ENCODE results near the gene VWCE. TPM values are rescaled to one million over a fixed set of nuclear protein-coding genes. Genes with fewer than 3 reads are reported as not detected.

VWCE gene
- polyA plus RNA-seq, 3 donors, result 0.05 to 0.23 TPM; not detected in 1

DNA sequence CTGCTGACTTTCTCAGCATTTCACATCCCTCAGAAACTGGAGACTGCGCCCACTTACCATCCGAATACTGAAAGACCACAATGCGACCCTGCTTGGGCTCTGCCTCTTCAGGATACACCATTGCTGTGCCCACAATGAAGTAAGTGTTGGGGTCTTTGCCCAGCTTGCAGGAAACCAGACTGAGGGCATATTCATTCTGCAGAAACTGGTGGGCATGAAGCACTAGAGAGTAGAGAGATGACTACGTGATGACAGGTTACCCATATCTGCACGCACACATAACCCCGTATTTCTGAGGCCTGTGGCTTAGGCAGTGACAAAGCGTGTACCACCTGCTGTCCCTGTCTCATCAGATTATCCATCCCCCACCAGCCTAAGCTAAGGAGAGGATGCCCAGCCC lies 14.6 kb upstream of the VWCE start:
- H3K4me2 ChIP-seq (replicated peaks; ENCODE audit: extremely low read depth, low read length, poor library complexity, severe bottlenecking), result no peak overlapping the region
- no peaks in the 10 kb centered on the region for H3K9me3 Mint-ChIP-seq
- H3K9me3 ChIP-seq (replicated peaks in 1 of 2; ENCODE audit: control insufficient read depth in 1 of 2, insufficient read depth in 1 of 2, low read length in 2 of 2), result no peaks in the 10 kb centered on the region
- no peaks in the 10 kb centered on the region for H3K4me1 Mint-ChIP-seq
- no peak overlapping the region for H3K4me3 Mint-ChIP-seq
- H2AFZ ChIP-seq (ENCODE audit: insufficient read depth, low read depth, low read length, poor library complexity, severe bottlenecking), result no peak overlapping the region
- H3K36me3 ChIP-seq (replicated peaks in 1 of 2; ENCODE audit: control insufficient read depth in 1 of 2, insufficient read depth in 2 of 2, low read length in 2 of 2), result peaks cover 96 to 100% of the 10 kb centered on the region in 2 donors
- H4K20me1 ChIP-seq (ENCODE audit: insufficient read depth, low read length), result no peaks in the 10 kb centered on the region
- H3K27me3 Mint-ChIP-seq (ENCODE audit: low read depth in 3 of 3), result no peaks in the 10 kb centered on the region
- H3K36me3 Mint-ChIP-seq, result peaks cover 10 to 41% of the 10 kb centered on the region in 2 donors
- DNase-seq, result no peak
- TF ChIP-seq, protein P1, sequence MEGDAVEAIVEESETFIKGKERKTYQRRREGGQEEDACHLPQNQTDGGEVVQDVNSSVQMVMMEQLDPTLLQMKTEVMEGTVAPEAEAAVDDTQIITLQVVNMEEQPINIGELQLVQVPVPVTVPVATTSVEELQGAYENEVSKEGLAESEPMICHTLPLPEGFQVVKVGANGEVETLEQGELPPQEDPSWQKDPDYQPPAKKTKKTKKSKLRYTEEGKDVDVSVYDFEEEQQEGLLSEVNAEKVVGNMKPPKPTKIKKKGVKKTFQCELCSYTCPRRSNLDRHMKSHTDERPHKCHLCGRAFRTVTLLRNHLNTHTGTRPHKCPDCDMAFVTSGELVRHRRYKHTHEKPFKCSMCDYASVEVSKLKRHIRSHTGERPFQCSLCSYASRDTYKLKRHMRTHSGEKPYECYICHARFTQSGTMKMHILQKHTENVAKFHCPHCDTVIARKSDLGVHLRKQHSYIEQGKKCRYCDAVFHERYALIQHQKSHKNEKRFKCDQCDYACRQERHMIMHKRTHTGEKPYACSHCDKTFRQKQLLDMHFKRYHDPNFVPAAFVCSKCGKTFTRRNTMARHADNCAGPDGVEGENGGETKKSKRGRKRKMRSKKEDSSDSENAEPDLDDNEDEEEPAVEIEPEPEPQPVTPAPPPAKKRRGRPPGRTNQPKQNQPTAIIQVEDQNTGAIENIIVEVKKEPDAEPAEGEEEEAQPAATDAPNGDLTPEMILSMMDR (IDR thresholded peaks at IDR 0.05), result no peak
- H3K79me2 ChIP-seq (ENCODE audit: insufficient read depth, low read length), result no peaks in the 10 kb centered on the region
- intact Hi-C loops (cut with micrococcal nuclease), result no loop called here
- no peak overlapping the region for H3K9ac ChIP-seq (ENCODE audit: insufficient read depth, low read length, poor library complexity, severe bottlenecking)
- H3K4me1 ChIP-seq (ENCODE audit: control insufficient read depth in 1 of 2, insufficient read depth in 2 of 2, low read length in 2 of 2), result no peaks in the 10 kb centered on the region
- H3K27ac Mint-ChIP-seq, result no peak overlapping the region
- WGBS (ENCODE audit: insufficient coverage), result 96% methylated on average over 4 of the region's 7 CpGs
- H3K27ac ChIP-seq (ENCODE audit: low read depth in 1 of 2, low read length in 2 of 2), result no peak overlapping the region
- no peaks in the 10 kb centered on the region for H3K27me3 ChIP-seq (ENCODE audit: control insufficient read depth in 2 of 2, insufficient read depth in 2 of 2, low read length in 2 of 2)
- no peak overlapping the region for H3K4me3 ChIP-seq (replicated peaks in 1 of 3; ENCODE audit: low read depth in 2 of 3, low read length in 3 of 3)

- H3K4me3 Mint-ChIP-seq, result no peak overlapping the region
- Histone ChIP-seq H3K27ac (ENCODE audit: low read depth in 1 of 2, low read length in 2 of 2) (no peak overlapping the region), H3K79me2 (ENCODE audit: insufficient read depth, low read length) (no peaks in the 10 kb centered on the region), H3K4me2 (replicated peaks; ENCODE audit: extremely low read depth, low read length, poor library complexity, severe bottlenecking) (no peak overlapping the region), H3K27me3 (ENCODE audit: control insufficient read depth in 2 of 2, insufficient read depth in 2 of 2, low read length in 2 of 2) (no peaks in the 10 kb centered on the region), H3K4me3 (replicated peaks in 1 of 3; ENCODE audit: low read depth in 2 of 3, low read length in 3 of 3) (no peak overlapping the region), H3K9me3 (replicated peaks in 1 of 2; ENCODE audit: control insufficient read depth in 1 of 2, insufficient read depth in 1 of 2, low read length in 2 of 2) (no peaks in the 10 kb centered on the region), H4K20me1 (ENCODE audit: insufficient read depth, low read length) (no peaks in the 10 kb centered on the region), H2AFZ (ENCODE audit: insufficient read depth, low read depth, low read length, poor library complexity, severe bottlenecking) (no peak overlapping the region), H3K36me3 (replicated peaks in 1 of 2; ENCODE audit: control insufficient read depth in 1 of 2, insufficient read depth in 2 of 2, low read length in 2 of 2) (peaks cover 95 to 100% of the 10 kb centered on the region in 2 donors), H3K9ac (ENCODE audit: insufficient read depth, low read length, poor library complexity, severe bottlenecking) (no peak overlapping the region), H3K4me1 (ENCODE audit: control insufficient read depth in 1 of 2, insufficient read depth in 2 of 2, low read length in 2 of 2) (no peaks in the 10 kb centered on the region)
- H3K27me3 Mint-ChIP-seq (ENCODE audit: low read depth in 3 of 3), result no peaks in the 10 kb centered on the region
- H3K36me3 Mint-ChIP-seq, result peaks cover 16 to 41% of the 10 kb centered on the region in 2 donors
- WGBS (ENCODE audit: insufficient coverage), result 100% methylated on average over 1 of the region's 4 CpGs
- intact Hi-C loops (cut with micrococcal nuclease), result no loop called here
- no peak overlapping the region for H3K27ac Mint-ChIP-seq
- H3K4me1 Mint-ChIP-seq, result no peaks in the 10 kb centered on the region
- no peaks in the 10 kb centered on the region for H3K9me3 Mint-ChIP-seq
- no peak for DNase-seq
- TF ChIP-seq, protein P1 (IDR thresholded peaks at IDR 0.05), result no peak
These were observed 14.0 kb upstream of the VWCE start for GRCh38 chr11:61309141-61309540.

All from CD14-positive monocyte (primary cell).